K562 (cell line): ENCODE measurements around the gene HEXIM1. TPM values are rescaled to one million over a fixed set of nuclear protein-coding genes. Genes with fewer than 3 reads are reported as not detected.

ENCODE experiments used
- ATAC-seq: fragments of 200-7000 bp; cut with Tn5 transposase; 3 replicates; pipeline ENCODE4 v1.9.1; 2020; ENCODE audit warnings: moderate library complexity
- BruUV-seq: library from RNA; stranded (reverse); fragments of 400-500 nt; replicated peaks from 2 replicates; lab custom pipeline; 2021; lab: Mats Ljungman, UMichigan
- CTCF ChIA-PET: fragments of 300-600 bp; formaldehyde crosslinking; extraction: SDS; loops from one replicate; lab custom pipeline; 2021; ENCODE audit warnings: low intra/inter-chr PET ratio; lab: Yijun Ruan, JAX
- POLR2A ChIA-PET: fragments of 300-600, 350-650 bp; sonication (Branson Sonifier 250); formaldehyde crosslinking; extraction: SDS; loops from one replicate; lab custom pipeline; 2021; ENCODE audit warnings: antibody characterized with exemption, inconsistent platforms; lab: Yijun Ruan, JAX
- DNase-seq, 4 experiments: peaks; one replicate each; pipeline versions ENCODE4 v3.0.0 to v3.0.0-alpha.2; 2011 to 2018; ENCODE audit warnings: low spot score in 3 of 4, mixed read lengths in 3 of 4; ENCODE audit errors: extremely low read depth in 1 of 4
- FAIRE-seq: peaks from 2 replicates; lab custom pipeline; 2011; peaks lifted over from hg19 to GRCh38; lab: Jason Lieb, UNC
- H2AFZ ChIP-seq: 2 replicates; pipeline ENCODE4 v1.6.0; 2011; ENCODE audit warnings: low read depth, low read length, control low read depth, inconsistent platforms
- H3K27ac ChIP-seq: fragments of 200-600 bp; 3 replicates; pipeline ENCODE4 v1.8.0; 2011; ENCODE audit warnings: low read depth, mild to moderate bottlenecking, control low read depth, inconsistent platforms, low read length, moderate library complexity, mixed read lengths; ENCODE audit errors: extremely low read depth
- H3K27me3 ChIP-seq, 2 experiments: fragments of 300-600 bp in 1 of 2; 2 replicates in 1 of 2; 3 replicates in 1 of 2; pipeline versions ENCODE4 v1.6.0 to v1.8.0; 2011; ENCODE audit warnings: inconsistent platforms in 2 of 2, low read length in 2 of 2, mild to moderate bottlenecking in 1 of 2, mixed read lengths in 1 of 2, moderate library complexity in 1 of 2; ENCODE audit not compliant: control insufficient read depth in 2 of 2, insufficient read depth in 2 of 2
- H3K36me3 ChIP-seq: fragments of 300-600 bp; 3 replicates; pipeline ENCODE4 v1.8.0; 2011; ENCODE audit warnings: mild to moderate bottlenecking, low read length, inconsistent platforms; ENCODE audit not compliant: control insufficient read depth, insufficient read depth
- H3K4me1 ChIP-seq, 2 experiments: fragments of 200-600 bp in 1 of 2; replicated peaks in 1 of 2; 2 replicates in 1 of 2; 3 replicates in 1 of 2; pipeline versions ENCODE4 v1.5.1 to v1.8.0; 2011; ENCODE audit warnings: inconsistent platforms in 2 of 2, low read length in 2 of 2, mild to moderate bottlenecking in 1 of 2, mixed read lengths in 1 of 2, moderate library complexity in 1 of 2; ENCODE audit not compliant: control insufficient read depth in 2 of 2, insufficient read depth in 2 of 2
- H3K4me2 ChIP-seq: 2 replicates; pipeline ENCODE4 v1.6.1; 2011; ENCODE audit warnings: low read length, control low read depth, inconsistent platforms, mixed read lengths; ENCODE audit not compliant: insufficient read depth
- H3K4me3 ChIP-seq: fragments of 200-600 bp; sonication (generic), shearing (Covaris generic); 2 replicates; pipeline ENCODE4 v1.5.1; 2016; ENCODE audit warnings: control low read depth, inconsistent platforms
- H3K79me2 ChIP-seq: fragments of 200-600 bp; 3 replicates; pipeline ENCODE4 v1.8.0; 2011; ENCODE audit warnings: low read length, inconsistent platforms; ENCODE audit not compliant: control insufficient read depth, insufficient read depth
- H3K9ac ChIP-seq, 2 experiments: 2 replicates each; pipeline versions ENCODE4 v1.6.0 to v1.6.1; 2011; ENCODE audit warnings: low read depth in 2 of 2, low read length in 2 of 2, control low read depth in 1 of 2, inconsistent platforms in 1 of 2, mild to moderate bottlenecking in 1 of 2, mixed read lengths in 1 of 2; ENCODE audit not compliant: insufficient read depth in 1 of 2
- H3K9me1 ChIP-seq: one replicate; pipeline ENCODE4 v1.6.0; 2011; ENCODE audit warnings: inconsistent platforms, mild to moderate bottlenecking, low read length, moderate library complexity; ENCODE audit not compliant: control insufficient read depth, insufficient read depth
- H3K9me3 ChIP-seq: replicated peaks from 2 replicates; pipeline ENCODE4 v1.5.1; 2011; ENCODE audit warnings: low read depth, low read length, inconsistent platforms; ENCODE audit not compliant: control insufficient read depth, insufficient read depth
- H4K20me1 ChIP-seq: replicated peaks from 2 replicates; pipeline ENCODE4 v1.6.1; 2011; ENCODE audit warnings: low read length, inconsistent platforms, mixed read lengths; ENCODE audit not compliant: control insufficient read depth, insufficient read depth
- BACH1 ChIP-seq: fragments of 200-800 bp; sonication (Bioruptor generic); IDR thresholded peaks from 2 replicates; pipeline ENCODE4 v1.6.1; 2016; ENCODE audit warnings: missing genetic modification characterization, missing compliant biosample characterization
- CBFA2T2 ChIP-seq: fragments of 450-650 bp; conservative IDR thresholded peaks from 2 replicates; pipeline ENCODE4 v1.6.1; 2017; ENCODE audit warnings: mild to moderate bottlenecking
- CHAMP1 ChIP-seq: fragments of 450-650 bp; IDR thresholded peaks from 2 replicates; pipeline ENCODE4 v1.6.1; 2016; ENCODE audit warnings: mild to moderate bottlenecking
- ELK1 ChIP-seq: sonication (generic); formaldehyde crosslinking; IDR thresholded peaks from 2 replicates; pipeline ENCODE4 v1.8.1; 2022; ENCODE audit warnings: missing genetic modification reagents
- MNT ChIP-seq, 2 experiments: fragments of 450-650 bp; conservative IDR thresholded peaks; 2 replicates each; pipeline ENCODE4 v1.6.1; 2017; ENCODE audit warnings: mild to moderate bottlenecking in 2 of 2, moderate library complexity in 2 of 2
- NEUROD1 ChIP-seq: fragments of 150-350 bp; IDR thresholded peaks from 2 replicates; pipeline ENCODE4 v1.6.1; 2014; ENCODE audit warnings: borderline replicate concordance, low read length, low read depth; ENCODE audit not compliant: partially characterized antibody
- RBM22 ChIP-seq: fragments of 200-400 bp; formaldehyde crosslinking; IDR thresholded peaks from 2 replicates; pipeline ENCODE4 v1.6.1; 2018; ENCODE audit warnings: low read length, low read depth; ENCODE audit not compliant: poor library complexity, severe bottlenecking
- STAT5B ChIP-seq: fragments of 250-450 bp; sonication (Bioruptor Pico); IDR thresholded peaks from 2 replicates; pipeline ENCODE4 v1.8.0; 2021; ENCODE audit warnings: mild to moderate bottlenecking, inconsistent platforms
- ZNF12 ChIP-seq: sonication (generic); formaldehyde crosslinking; IDR thresholded peaks from 2 replicates; pipeline ENCODE4 v1.4.0; 2020; ENCODE audit warnings: mild to moderate bottlenecking, missing genetic modification reagents
- ZNF197 ChIP-seq: fragments of 200-800 bp; sonication (Bioruptor generic); IDR thresholded peaks from 2 replicates; pipeline ENCODE4 v1.6.1; 2016; ENCODE audit warnings: low read depth, missing genetic modification characterization, missing compliant biosample characterization
- ZNF444 ChIP-seq: fragments of 250-450 bp; sonication (Bioruptor Pico); IDR thresholded peaks from 2 replicates; pipeline ENCODE4 v1.4.0; 2020; ENCODE audit warnings: mild to moderate bottlenecking, moderate library complexity
- WGBS: fragments of 100-300 bp; shearing (Covaris generic); methylation state at CpG from one replicate; pipeline ENCODE4 v1.1.6; 2016; ENCODE audit warnings: low coverage, mixed read lengths; ENCODE audit not compliant: insufficient coverage; ENCODE audit errors: missing lambda C conversion rate; 5-methylcytosine and 5-hydroxymethylcytosine counted together
- in situ Hi-C: fragments of 300-500 bp; cut with MboI; formaldehyde crosslinking; loops from 4 replicates; pipeline ENCODE4 v1.15.0; 2018; ENCODE audit warnings: inconsistent platforms, mixed read lengths
- intact Hi-C: fragments of 100-400 bp; cut with micrococcal nuclease; formaldehyde crosslinking; loops from 2 replicates; pipeline ENCODE4 v1.14.2; 2022
- polyA plus RNA-seq, 8 experiments: library from polyadenylated mRNA; depleted of rRNA in 4 of 8; stranded (reverse) in 5 of 8; unstranded in 3 of 8; fragments of >200 nt; fragmentation: Nextera tagmentation in 2 of 8; fragmentation: Illumina TruSeq in 1 of 8; extraction: Ambion mirVana in 2 of 8; extraction: Trizol in 1 of 8; gene quantifications; 2 replicates each; pipeline versions ENCODE4 v1.2.1 to v1.2.3, GENCODE V29; 2011 to 2014; ENCODE audit warnings: inconsistent platforms in 1 of 8, missing spikeins in 1 of 8
- total RNA-seq, 7 experiments: library from RNA; depleted of rRNA in 6 of 7; stranded (reverse); fragments of >200 nt in 6 of 7; fragmentation: Illumina TruSeq in 2 of 7; extraction: Trizol in 2 of 7; gene quantifications; 2 replicates each; pipeline versions ENCODE4 v1.2.1 to v1.2.3, GENCODE V29; 2011 to 2021; ENCODE audit warnings: low replicate concordance in 1 of 7
- TF ChIP-seq, protein P1 (sequence below): fragments of 450-650 bp; IDR thresholded peaks from 2 replicates; pipeline ENCODE4 v1.6.1; 2016

The HEXIM1 gene
- total and polyA plus RNA-seq, 9 of the 15 experiments (the other 6 are each of a cell fraction or from before 2014, with no cell fraction given) = 1.4 to 28.3 (median 9.1) TPM

GRCh38 chr17:45146890-45147580 is 1.2 kb upstream of the HEXIM1 start:
- Histone ChIP-seq H3K27ac (peak overlapping the region; percentile 97), H3K36me3 (peaks cover 3% of the 10 kb centered on the region; the same call in 1 of the 3 replicates), H3K9me3 (no peaks in the 10 kb centered on the region), H3K79me2 (peaks cover 53% of the 10 kb centered on the region), H3K4me3 (peak overlapping the region; percentile 51), H3K9ac (peak overlapping the region; percentile 96 to 99), H3K9me1 (no peaks in the 10 kb centered on the region), H4K20me1 (peaks cover 5% of the 10 kb centered on the region; the same call in 1 of the 2 replicates), H3K4me1 (peaks cover 39 to 52% of the 10 kb centered on the region in 2 experiments), H3K4me2 (peak overlapping the region; percentile 88), H2AFZ (peak overlapping the region; percentile 90), H3K27me3 (no peaks in the 10 kb centered on the region)
- ChIA-PET POLR2A (interaction anchor here (0.7 to 10.1 kb wide), 12 partner anchors 9 to 285 kb away, joined by 3 to 497 read pairs (median 53); partner anchors contain the start of genes ACBD4, DCAKD and HEXIM2), CTCF (interaction anchor here (2.8 kb wide), 1 partner anchor 12 kb away, joined by 14 read pairs; the partner anchor contains the start of gene ACBD4)
- ATAC-seq (peak; percentile 9), FAIRE-seq (no peak), DNase-seq (peak in 2 of 4 experiments; percentile 77 to 88)
- WGBS = 0% methylated on average over 25 of the region's 29 CpGs
- BruUV-seq = TSS peak; percentile 72
- in situ Hi-C loops (no loop called here), intact Hi-C loops (no loop called here)
- no peak for TF ChIP-seq STAT5B (CRISPR knock-in tag)
- TF ChIP-seq, protein P1, sequence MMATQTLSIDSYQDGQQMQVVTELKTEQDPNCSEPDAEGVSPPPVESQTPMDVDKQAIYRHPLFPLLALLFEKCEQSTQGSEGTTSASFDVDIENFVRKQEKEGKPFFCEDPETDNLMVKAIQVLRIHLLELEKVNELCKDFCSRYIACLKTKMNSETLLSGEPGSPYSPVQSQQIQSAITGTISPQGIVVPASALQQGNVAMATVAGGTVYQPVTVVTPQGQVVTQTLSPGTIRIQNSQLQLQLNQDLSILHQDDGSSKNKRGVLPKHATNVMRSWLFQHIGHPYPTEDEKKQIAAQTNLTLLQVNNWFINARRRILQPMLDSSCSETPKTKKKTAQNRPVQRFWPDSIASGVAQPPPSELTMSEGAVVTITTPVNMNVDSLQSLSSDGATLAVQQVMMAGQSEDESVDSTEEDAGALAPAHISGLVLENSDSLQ = peak; percentile 0; the same call in 1 of the 2 replicates
- TF ChIP-seq CBFA2T2 = peak; percentile 58; the same call in 1 of the 2 replicates
- TF ChIP-seq NEUROD1 = peak; percentile 17
- 0 out of 2 replicates have a peak, but pooled peaks have one; percentile 34 for TF ChIP-seq ZNF12 (CRISPR knock-in tag)
- peak; percentile 75; the same call in 1 of the 2 replicates for TF ChIP-seq ZNF444 (CRISPR knock-in tag)
- peak; percentile 21 for TF ChIP-seq RBM22
- 0 out of 2 replicates have a peak, but pooled peaks have one; percentile 69 for TF ChIP-seq ZNF197
- TF ChIP-seq ELK1 = no peak
- TF ChIP-seq CHAMP1 = no peak
- peak; percentile 80 for TF ChIP-seq BACH1 (tag)
- peak; percentile 88 to 92 for TF ChIP-seq MNT (conservative IDR thresholded peaks at IDR 0.05)
